ENCODE measurements around the gene AGBL2.
A peak's percentile ranks its signal among the peaks of the same experiment; 100 is the strongest.
"Not testable (repeated sequence)": the region's sequence is repeated elsewhere in the genome, so short reads cannot be mapped to it uniquely, and the experiment has no call there.

AGBL2 gene

GRCh38 chr11:47689480-47689879 is 25.7 kb downstream of the AGBL2 start:
- peak in 1 of 2 donors; percentile 45 for ATAC-seq

- ATAC-seq = no peak
Measured at GRCh38 chr11:47688991-47689390, 26.2 kb downstream of the AGBL2 start.

- no peak for ATAC-seq
Measured at GRCh38 chr11:47688111-47688510, 27.1 kb downstream of the AGBL2 start.

DNA sequence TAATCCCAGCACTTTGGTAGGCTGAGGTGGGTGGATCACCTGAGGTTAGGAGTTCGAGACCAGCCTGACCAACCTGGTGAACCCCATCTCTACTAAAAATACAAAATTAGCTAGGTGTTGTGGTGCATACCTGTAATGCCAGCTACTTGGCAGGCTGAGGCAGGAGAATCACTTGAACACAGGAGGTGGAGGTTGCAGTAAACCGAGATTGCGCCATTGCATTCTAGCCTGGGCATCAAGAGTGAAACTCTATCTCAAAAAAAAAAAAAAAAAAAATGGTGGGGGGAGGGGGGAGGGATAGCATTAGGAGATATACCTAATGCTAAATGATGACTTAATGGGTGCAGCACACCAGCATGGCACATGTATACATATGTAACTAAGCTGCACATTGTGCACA is 28.5 kb downstream of the AGBL2 start:
- ATAC-seq = not testable (repeated sequence)

- ATAC-seq = no peak
Measured at GRCh38 chr11:47686151-47686550, 29.0 kb downstream of the AGBL2 start.

DNA sequence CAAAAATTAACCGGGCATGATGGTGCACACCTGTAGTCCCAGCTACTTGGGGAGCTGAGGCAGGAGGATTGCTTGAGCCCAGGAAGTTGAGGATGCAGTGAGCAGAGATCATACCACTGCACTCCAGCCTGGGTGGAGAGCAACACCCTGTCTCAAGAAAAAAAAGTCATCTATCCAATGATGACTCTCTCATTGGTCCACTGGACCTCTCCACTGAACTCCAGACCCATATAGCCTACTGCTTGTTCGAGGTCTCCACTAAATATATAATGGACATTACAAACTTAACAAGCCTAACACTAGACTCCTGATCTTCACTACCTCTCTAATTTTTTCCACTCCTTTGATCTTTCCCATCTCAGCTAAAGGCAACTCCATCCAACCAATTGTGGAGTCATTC is 39.3 kb downstream of the AGBL2 start:
- no peak for ATAC-seq

GRCh38 chr11:47672283-47672730 is 42.9 kb downstream of the AGBL2 start:
- no peak for ATAC-seq

GRCh38 chr11:47669856-47670255 is 45.3 kb downstream of the AGBL2 start:
- no peak for ATAC-seq

DNA sequence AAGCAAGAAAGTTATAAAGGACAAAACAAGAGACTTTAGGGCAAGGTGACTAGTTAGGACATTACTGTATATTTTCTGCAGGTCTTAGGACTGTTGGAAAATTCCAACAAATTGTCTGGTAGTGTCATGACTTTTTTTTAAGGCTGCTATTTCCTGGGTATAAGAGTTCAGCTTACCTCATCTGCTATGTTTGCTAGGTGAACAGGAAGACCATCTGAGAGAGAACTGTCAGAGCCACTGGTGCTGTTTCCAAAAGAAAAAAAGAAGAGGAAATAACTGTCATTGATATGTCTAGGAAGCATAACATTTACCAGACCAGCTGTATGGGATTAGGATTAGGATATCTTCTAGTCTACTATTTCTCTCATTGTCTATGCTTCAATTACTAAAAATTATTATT is 46.5 kb downstream of the AGBL2 start:
- ATAC-seq = no peak

GRCh38 chr11:47667555-47667954 is 47.6 kb downstream of the AGBL2 start:
- no peak for ATAC-seq

GRCh38 chr11:47667135-47667534 is 48.0 kb downstream of the AGBL2 start:
- ATAC-seq = no peak

GRCh38 chr11:47664936-47665335 is 50.2 kb downstream of the AGBL2 start:
- peak in 1 of 2 donors; percentile 9 for ATAC-seq

DNA sequence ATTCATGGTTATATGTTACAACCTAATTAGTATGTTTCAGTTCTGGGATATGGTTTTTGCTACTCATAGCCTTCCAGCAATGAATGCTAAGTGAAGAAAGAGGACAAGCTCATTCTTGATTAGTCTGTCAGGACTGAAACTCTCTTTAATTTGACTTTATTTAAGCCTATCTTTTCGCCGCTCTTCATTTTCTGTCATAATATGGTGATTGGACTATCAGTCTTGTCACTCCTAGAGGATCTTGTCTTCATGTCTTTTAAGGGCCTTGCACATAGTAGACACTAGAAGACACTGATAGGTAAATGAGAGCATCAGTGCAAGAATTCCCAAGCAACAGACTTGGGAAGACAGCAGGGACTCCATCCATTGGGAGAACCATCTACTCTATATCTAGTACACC is 53.9 kb downstream of the AGBL2 start:
- no peak for ATAC-seq

DNA sequence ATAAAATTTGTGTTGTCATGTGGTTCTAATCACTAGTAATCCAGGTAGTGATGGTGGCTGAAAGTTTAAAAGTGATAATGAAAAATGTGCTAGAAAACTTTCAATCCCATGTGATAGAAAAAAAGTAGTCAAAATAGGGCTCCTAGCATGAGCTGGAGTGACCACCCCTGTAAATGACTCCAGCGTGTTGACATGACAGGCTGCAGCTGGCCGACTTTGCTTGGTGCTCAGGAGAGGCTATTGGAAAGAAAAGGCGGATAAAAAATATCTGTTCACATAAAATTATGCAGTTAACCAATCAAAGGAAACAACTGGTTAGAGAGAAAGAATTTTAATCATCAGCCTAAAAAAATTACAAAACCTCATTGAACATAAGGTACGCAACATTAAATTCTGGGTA is 55.9 kb downstream of the AGBL2 start:
- ATAC-seq = no peak

DNA sequence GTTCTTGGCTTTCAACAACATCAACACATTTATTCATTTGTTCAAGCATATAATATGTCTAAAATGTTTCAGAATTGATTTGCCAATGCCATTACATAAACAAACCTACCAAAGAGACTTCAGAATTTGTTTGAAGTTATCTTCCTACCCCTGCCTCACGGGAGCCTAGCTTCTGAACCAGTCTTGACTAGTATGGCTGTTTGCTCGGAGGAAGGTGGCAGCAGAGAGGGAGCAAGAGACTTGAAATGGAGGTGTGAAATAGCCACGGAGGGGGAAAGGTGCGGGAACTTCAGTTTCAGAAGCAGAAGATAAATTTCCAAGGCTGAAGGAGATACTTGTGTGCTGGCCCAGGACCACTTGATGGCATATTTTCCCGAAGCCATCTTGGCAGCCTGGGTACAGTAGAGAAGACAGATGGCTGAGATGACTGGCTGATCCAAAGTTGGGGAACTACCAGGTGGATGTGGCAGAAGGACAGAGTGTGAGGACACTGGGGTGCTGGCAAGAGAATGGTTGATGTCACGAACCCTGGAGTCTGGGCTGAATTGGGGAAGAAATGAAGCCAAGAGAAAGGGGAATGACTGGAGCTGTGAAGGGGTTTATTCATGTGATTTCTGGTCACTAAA is 58.8 kb downstream of the AGBL2 start:
- no peak for ATAC-seq

DNA sequence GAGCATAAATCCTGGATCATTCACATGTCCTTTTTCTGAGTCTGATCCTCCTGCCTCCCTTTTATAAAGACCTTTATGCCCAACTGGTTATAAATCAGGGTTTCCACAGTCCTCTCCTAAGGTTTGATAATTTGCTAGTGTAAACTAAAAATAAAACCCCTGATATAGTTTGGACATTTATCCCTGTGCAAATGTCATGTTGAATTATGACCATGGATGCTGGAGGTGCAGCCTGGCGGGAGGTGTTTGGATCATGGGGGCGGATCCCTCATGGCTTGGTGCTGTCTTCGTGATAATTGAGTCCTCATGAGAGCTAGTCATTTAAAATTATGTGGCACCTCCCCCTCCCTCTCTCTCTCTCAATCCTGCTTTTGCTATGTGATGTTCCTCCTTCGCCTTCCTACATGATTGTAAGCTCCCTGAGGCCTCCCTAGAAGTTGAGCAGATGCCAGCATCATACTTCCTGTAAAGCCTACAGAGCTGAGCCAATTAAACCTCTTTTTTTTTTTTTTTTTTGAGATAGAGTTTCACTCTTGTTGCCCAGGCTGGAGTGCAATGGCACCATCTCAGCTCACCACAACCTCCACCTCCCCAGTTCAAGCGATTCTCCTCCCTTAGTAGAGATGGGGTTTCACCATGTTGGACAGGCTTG is 63.2 kb downstream of the AGBL2 start:
- ATAC-seq = no peak

- no peak for ATAC-seq
Measured at GRCh38 chr11:47649276-47649675, 65.9 kb downstream of the AGBL2 start.

DNA sequence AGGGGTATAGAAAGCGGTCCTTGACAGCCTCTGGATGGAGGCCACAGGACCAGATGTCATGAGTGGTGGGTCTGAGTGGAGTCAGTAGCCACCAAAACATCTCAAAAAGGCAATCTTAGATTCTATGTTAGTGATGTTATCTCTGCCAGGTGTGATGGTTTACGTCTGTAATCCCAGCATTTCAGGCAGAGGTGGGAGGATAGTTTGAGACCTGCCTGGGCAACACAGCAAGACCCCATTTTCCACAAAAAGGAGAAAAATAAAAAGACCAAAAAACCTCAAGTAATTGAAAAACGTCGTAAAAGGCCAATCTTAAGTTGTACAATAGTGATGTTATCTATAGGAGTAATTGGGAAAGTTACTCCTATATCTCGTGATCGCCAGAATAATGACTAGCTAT is 69.2 kb downstream of the AGBL2 start:
- no peak for ATAC-seq

- no peak for ATAC-seq
Measured at GRCh38 chr11:47645500-47645899, 69.7 kb downstream of the AGBL2 start.

GRCh38 chr11:47642099-47642855 is 72.9 kb downstream of the AGBL2 start, which contains the start of gene MTCH2:
Gene MTCH2, minus strand, starts transcription at chr11:47642559. Its CDS starts 94 bp downstream, at chr11:47642465.
- peak; percentile 92 to 93 for ATAC-seq

DNA sequence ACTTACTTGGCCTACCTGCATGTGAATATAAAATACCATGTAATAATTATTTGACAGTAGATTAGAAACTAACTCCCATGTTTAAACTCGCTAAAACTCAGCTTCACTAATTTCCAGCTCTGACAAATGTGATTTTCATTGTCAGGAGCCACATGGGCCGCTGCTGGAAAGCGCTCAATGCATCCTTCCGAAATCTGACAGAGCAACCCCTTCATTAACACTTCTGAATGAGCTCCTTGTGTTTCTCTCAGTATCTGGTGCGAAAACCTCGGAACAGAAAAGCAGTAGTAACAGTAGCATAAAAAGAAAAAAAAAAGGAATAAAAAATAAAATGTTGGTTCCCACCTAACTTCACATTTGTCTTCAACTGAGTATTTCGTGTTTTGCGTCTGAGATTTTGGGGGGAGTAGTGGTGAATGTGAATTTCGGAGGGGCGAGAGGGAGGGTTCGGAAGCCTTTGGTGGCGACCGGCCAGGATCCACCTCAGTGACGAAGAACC is 73.5 kb downstream of the AGBL2 start:
- ATAC-seq = no peak

- not testable (repeated sequence) for ATAC-seq
Measured at GRCh38 chr11:47640506-47640905, 74.7 kb downstream of the AGBL2 start.

GRCh38 chr11:47636331-47636730 is 78.8 kb downstream of the AGBL2 start:
- ATAC-seq = not testable (repeated sequence)

DNA sequence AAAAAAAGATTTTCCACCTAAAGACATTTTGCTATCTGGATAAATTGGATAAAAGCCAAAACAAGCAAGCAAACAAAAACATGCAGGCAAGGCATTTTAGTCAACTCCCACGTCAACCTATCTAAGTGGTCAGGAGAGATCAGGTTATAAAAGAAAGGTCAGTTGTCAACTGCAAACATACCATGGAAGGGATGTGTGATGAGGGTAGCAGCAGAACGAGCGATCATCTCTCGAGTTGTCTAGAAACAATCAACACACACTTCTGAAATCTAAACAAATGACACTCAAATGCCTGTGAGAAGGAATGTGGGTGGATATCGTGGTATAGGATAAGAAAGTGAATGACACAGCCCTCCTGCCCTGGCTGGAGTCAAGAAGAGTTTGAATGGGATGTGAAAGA is 83.7 kb downstream of the AGBL2 start:
- ATAC-seq = no peak

All from activated CD4-positive, CD25-positive, alpha-beta regulatory T cell treated with anti-CD3 and anti-CD28 coated beads, Interleukin-2, amount 50 U/mL, for 24 hours (primary cell).